Measurements from ENCODE around the gene CLEC9A.

- no peak for TF ChIP-seq POLR2A (IDR thresholded peaks at IDR 0.05)
- TF ChIP-seq, protein P1, sequence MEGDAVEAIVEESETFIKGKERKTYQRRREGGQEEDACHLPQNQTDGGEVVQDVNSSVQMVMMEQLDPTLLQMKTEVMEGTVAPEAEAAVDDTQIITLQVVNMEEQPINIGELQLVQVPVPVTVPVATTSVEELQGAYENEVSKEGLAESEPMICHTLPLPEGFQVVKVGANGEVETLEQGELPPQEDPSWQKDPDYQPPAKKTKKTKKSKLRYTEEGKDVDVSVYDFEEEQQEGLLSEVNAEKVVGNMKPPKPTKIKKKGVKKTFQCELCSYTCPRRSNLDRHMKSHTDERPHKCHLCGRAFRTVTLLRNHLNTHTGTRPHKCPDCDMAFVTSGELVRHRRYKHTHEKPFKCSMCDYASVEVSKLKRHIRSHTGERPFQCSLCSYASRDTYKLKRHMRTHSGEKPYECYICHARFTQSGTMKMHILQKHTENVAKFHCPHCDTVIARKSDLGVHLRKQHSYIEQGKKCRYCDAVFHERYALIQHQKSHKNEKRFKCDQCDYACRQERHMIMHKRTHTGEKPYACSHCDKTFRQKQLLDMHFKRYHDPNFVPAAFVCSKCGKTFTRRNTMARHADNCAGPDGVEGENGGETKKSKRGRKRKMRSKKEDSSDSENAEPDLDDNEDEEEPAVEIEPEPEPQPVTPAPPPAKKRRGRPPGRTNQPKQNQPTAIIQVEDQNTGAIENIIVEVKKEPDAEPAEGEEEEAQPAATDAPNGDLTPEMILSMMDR (IDR thresholded peaks at IDR 0.05), result no peak
Measured at GRCh38 chr12:10088955-10089900, 58.7 kb downstream of the CLEC9A start.
